ENCODE measurements around the gene TM9SF1.

- no peak for TF ChIP-seq GATA2 (IDR thresholded peaks at IDR 0.05; ENCODE audit: low read depth, low read length)
- no peak for TF ChIP-seq GATA3 (IDR thresholded peaks at IDR 0.05; ENCODE audit: low read depth, low read length)
Observed at GRCh38 chr14:24156840-24157239, 38.4 kb downstream of the TM9SF1 start.
